ENCODE results near the gene ANKRD6.

ANKRD6 gene

DNA sequence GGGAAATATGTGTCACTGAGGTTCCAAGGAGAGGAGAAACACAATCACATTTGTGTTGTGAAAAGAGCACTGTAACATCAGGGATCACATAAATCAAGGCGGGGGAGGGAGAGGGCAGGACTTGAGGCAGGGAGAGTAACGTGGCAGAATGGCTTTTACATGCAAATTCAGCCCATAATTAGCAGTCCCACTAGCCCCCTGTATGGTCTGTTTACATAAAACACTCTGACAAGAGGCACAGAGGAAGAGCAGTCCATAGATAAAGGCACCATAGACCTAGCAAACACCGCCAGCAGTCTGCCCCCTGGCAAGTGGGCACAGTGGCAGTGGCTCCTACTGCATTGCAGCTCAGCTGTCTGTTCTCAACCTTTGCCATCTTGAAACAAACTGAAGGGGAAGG lies 122.9 kb downstream of the ANKRD6 start:
- DNase-seq (ENCODE audit: low read depth in 1 of 2, low spot score in 1 of 2) = no peak

DNA sequence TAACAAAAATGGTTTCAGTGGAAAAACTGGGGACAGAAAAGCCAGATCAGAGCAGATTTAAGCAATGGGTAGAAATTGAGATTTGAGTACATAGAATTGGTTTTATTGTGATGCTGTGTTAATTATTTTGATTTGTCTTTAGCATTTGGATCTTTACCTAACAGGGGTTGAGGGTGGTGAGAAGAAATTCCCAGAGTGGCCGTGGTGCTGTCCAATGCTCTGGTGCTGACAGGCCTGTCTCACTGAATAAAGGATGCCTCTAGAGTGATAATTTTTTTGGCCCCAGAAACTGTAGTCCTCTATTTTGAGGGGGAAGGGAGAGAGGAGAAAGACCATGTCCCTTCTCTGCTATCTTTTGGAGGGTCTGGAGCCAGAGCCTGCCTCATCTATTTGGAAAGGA lies 126.5 kb downstream of the ANKRD6 start:
- DNase-seq (ENCODE audit: low read depth in 1 of 2, low spot score in 1 of 2) = no peak

- DNase-seq (ENCODE audit: low read depth in 1 of 2, low spot score in 1 of 2) = no peak
Measured at GRCh38 chr6:89562093-89562973, 129.4 kb downstream of the ANKRD6 start.

GRCh38 chr6:89563866-89564265 lies 130.9 kb downstream of the ANKRD6 start:
- DNase-seq (ENCODE audit: low read depth in 1 of 2, low spot score in 1 of 2) = no peak

- no peak for DNase-seq (ENCODE audit: low read depth in 1 of 2, low spot score in 1 of 2)
Measured at GRCh38 chr6:89564752-89565427, 131.9 kb downstream of the ANKRD6 start.

GRCh38 chr6:89566008-89566800 lies 133.3 kb downstream of the ANKRD6 start:
- no peak for DNase-seq (ENCODE audit: low read depth in 1 of 2, low spot score in 1 of 2)

- no peak for DNase-seq (ENCODE audit: low read depth in 1 of 2, low spot score in 1 of 2)
Measured at GRCh38 chr6:89566930-89567629, 134.1 kb downstream of the ANKRD6 start.

DNA sequence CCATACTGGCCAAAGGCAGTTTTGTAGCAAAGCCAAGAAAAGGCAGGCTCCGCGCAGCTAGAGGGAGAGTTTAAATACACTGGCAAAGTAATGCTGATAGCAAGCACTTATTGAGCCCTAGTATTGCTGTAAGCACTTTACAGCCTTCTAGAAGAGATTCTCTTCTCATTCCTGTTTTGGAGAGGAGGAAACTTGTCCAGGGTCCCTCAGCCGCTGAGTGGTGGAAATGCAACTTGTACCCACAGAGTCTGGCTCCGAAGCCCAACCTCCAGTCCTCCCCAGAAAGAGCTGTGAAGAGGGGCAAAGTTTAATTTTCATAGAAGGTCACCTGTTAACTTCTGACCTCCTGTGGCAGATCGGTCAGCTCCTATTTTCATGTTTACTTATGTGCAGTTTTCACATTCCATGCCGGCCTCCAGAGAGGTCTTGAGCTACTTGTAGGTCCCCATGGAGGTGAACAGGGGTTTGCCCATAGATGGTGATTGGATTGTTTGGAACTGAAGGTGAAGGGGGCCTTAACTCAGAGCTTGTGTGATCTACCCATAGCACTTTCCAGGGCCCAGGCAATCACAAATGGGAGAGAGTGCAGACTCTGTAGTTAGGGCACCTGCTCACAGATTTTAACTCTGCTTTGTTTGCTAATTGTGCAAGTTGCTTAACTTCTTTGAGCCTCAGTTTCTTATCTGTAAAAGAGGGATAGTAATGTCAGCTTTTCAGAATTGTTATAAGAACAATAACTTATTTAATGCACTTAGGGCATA lies 134.9 kb downstream of the ANKRD6 start:
- no peak for DNase-seq (ENCODE audit: low read depth in 1 of 2, low spot score in 1 of 2)

DNA sequence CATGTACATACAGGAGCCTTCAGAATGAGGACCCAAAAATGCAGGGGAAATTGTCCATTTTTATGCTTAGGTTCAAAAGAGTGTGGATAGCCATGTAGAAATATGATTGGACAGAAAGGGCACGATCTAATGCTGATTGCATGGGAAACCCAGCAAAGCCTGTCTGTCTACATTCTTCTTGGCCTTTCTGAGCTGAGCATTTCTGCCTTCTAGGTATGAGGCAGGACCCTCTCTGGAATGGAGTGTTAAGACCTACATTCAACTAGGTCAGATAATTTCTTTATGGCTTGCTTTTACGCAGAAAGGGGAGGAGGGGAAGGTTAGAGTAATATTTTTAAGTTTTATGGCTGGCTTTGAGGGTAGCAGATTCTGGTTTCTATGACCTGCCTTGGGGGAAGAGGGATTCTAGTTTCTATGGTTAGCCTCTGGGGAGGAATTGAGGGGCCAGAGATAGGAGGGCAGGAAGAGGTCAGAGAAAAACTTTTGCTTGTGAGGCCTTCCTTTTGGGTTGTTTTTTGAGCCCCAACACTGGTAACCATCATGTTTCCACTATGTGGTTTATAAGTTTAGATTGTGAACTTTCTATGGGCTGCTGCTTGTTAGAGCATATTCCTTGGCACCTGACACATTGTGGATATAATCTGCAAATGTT lies 142.1 kb downstream of the ANKRD6 start:
- no peak for DNase-seq (ENCODE audit: low read depth in 1 of 2, low spot score in 1 of 2)

DNA sequence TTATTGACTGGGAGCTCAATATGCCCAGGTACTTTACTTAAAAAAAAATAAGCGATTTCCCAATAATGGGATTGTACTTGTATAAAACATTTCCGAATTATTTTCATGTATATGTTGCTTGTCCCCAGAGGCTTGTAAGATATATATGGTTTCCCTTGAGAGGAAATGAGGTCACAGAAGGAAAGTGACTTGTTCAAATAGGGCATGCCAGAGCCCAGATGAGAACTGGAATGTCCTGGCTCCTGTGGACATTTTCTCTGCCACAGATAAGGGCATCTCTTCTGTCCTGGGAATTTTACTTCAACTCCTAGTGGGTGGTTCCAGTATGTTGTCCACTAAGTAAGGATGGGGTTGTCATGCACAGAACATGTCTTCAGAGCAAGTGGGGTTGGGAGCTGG lies 142.6 kb downstream of the ANKRD6 start:
- no peak for DNase-seq (ENCODE audit: low read depth in 1 of 2, low spot score in 1 of 2)

DNA sequence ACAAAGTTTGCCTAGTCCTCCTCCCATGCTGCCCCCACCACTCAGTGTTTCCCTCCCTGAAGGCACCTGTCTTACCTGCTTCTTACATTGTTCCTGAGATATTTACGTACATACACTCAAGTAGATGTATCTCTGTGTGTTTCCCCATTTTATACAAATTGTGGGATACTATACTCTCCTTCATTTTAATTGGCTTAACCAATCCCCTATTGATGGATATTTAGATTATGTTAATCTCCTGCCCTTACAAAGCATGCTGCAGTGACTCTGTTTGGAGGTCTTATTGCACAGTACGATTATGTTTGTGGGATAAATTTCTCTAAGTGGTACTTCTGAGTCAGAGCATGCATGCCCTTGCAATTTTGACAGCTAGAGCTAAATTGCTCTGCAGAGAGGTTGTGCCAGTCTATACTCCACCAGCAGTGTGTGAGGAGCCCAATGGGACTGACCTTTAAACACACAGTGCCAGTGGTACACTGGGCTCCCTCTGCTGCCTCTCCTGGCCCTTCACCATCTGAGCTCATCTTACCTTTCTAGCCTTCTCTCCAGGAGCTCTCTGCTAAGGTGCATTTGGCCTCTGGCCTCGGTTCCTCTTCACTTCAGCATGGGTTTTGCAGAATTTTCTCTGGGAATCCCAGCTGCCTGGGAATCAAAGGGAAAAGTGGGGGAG lies 148.2 kb downstream of the ANKRD6 start:
- DNase-seq (ENCODE audit: low read depth in 1 of 2, low spot score in 1 of 2) = no peak

DNA sequence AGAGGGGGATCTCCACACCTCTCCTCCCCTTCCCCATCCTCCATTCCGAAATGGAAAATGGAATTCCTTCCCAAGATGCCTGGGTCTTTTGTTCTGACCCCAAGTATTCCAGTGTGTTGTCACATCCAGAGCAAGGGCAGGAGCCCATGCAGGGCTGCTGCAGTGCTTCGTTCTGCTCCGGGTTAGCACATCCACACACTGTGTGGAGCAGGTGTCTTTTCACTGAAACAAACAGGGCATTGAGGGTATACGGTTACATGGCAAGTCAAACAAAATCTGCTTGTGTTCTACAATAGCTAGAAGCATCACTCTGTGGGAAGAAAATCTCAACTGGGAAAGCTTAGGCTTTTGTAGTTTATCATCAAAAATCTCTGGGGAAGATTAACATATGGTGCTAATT lies 148.7 kb downstream of the ANKRD6 start:
- DNase-seq (ENCODE audit: low read depth in 1 of 2, low spot score in 1 of 2) = no peak

- no peak for DNase-seq (ENCODE audit: low read depth in 1 of 2, low spot score in 1 of 2)
Measured at GRCh38 chr6:89582669-89583325, 149.8 kb downstream of the ANKRD6 start.

- DNase-seq (ENCODE audit: low read depth in 1 of 2, low spot score in 1 of 2) = no peak
Measured at GRCh38 chr6:89583559-89583958, 150.6 kb downstream of the ANKRD6 start.

DNA sequence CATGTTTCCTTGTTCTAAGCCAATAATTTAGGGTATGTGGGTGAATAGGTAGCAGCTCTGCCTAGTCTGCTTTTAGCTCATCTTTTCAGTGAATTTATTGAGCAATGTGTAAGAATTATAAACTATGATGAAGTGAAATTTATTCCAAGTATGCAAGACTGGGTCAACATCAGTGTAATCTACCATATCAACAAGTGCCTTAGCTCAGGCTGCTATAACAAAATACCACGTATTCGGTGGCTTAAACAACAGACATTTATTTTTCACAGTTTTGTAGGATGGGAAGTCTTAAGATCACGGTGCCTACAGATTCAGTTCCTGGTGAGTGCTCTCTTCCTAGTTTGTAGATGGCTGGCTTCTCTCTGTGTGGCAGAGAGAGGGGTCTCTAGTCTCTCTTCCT lies 151.6 kb downstream of the ANKRD6 start:
- DNase-seq (ENCODE audit: low read depth in 1 of 2, low spot score in 1 of 2) = no peak

DNA sequence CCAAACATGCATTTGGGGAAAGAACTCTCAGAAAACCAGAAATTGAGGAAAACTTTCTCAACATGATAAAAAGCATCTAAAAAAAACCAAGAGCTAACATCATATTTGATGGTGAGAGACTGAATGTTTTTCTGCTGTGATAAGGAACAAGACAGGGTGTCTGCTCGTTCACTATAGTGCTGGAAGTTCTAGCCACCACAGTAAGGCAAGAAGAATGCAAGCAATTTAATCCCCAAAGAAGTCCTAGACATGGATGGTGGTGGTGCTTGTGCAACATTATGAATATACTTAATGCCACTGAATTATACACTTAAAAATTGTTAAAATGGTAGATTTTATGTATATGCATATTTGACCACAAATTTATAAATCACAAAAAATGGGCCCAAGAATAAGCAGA lies 152.2 kb downstream of the ANKRD6 start:
- no peak for DNase-seq (ENCODE audit: low read depth in 1 of 2, low spot score in 1 of 2)

DNA sequence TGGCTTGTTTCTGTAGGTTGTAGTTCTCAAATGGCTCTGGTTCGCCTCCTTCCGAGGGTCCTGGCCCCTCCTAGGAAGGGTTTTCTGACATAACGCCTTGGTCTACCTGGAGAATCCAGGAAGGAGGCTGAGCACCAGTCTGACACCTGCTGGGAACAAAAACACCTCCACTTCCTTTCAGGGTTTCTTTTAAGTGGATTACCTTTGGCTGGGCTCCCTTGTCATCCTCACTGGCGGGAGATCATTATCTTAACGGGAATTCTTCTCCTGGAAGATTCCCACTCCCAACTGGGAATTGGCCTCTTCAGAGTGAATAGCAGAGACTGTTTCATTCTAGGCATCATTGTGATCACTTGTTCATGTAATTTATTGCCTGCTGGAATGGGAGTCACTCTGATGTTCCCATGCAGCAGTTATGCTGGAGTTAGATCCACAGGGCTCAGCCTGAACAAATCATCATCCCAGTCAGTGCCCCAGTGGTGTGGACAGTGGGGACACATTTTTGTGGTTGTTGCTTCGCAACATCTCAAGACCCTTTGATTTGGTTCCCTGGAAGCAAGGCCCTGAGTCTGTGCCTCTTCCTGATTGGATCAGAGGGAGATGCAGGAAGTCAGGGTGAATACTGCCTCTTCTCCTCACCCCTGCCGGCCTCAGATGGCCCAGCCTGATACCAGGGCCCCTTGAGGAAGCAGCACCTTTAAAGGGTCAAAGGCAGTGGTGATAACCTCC lies 156.5 kb downstream of the ANKRD6 start:
- DNase-seq (ENCODE audit: low read depth in 1 of 2, low spot score in 1 of 2) = no peak

DNA sequence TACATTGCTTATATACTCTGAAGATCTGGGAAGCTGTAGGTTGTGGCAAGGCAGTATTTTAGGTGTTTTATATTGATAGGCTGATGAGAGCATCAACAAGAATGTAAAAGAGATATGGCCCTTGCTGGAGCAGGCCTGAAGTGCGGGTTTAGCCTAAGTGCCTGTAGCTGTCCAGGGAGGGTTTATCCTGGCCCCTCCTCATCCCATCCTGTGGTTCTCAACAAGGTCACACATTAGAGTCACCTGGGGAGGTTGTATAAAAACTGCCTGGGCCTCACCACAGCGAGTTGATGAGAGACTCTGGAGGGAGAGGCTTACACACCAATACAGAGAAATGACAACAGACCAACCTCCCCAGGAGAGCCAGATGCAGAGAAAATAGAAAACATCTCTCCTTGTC lies 157.2 kb downstream of the ANKRD6 start:
- no peak for DNase-seq (ENCODE audit: low read depth in 1 of 2, low spot score in 1 of 2)
